H9 (cell line): Measurements from ENCODE around the gene ANTXR2. TPM values are rescaled to one million over a fixed set of nuclear protein-coding genes. Genes with fewer than 3 reads are reported as not detected.

Experiments used
- DNase-seq: peaks from one replicate; pipeline ENCODE4 v3.0.0-alpha.2; 2017
- H2AFZ ChIP-seq: one replicate; pipeline ENCODE4 v1.6.1; 2013; ENCODE audit warnings: mild to moderate bottlenecking, low read length, control low read depth, moderate library complexity
- H2AK5ac ChIP-seq: 2 replicates; pipeline ENCODE4 v1.6.1; 2013; ENCODE audit warnings: low read length, control low read depth, mixed read lengths; ENCODE audit not compliant: insufficient read length
- H2BK120ac ChIP-seq: one replicate; pipeline ENCODE4 v1.6.1; 2013; ENCODE audit warnings: low read depth, mild to moderate bottlenecking, low read length, control low read depth, inconsistent platforms; ENCODE audit not compliant: poor library complexity, severe bottlenecking
- H2BK12ac ChIP-seq: 2 replicates; pipeline ENCODE4 v1.6.1; 2013; ENCODE audit warnings: low read length, control low read depth, mixed read lengths, low read depth; ENCODE audit not compliant: insufficient read length
- H2BK15ac ChIP-seq: 2 replicates; pipeline ENCODE4 v1.6.1; 2013; ENCODE audit warnings: low read depth, low read length, control low read depth
- H2BK20ac ChIP-seq: one replicate; pipeline ENCODE4 v1.6.1; 2013; ENCODE audit warnings: low read depth, mild to moderate bottlenecking, low read length, control low read depth, inconsistent platforms; ENCODE audit not compliant: poor library complexity, severe bottlenecking
- H2BK5ac ChIP-seq: 2 replicates; pipeline ENCODE4 v1.6.1; 2013; ENCODE audit warnings: low read length, control low read depth, mixed read lengths; ENCODE audit not compliant: insufficient read length
- H3K14ac ChIP-seq: 2 replicates; pipeline ENCODE4 v1.6.1; 2013; ENCODE audit warnings: low read length, control low read depth; ENCODE audit not compliant: insufficient read depth
- H3K18ac ChIP-seq: 2 replicates; pipeline ENCODE4 v1.6.1; 2013; ENCODE audit warnings: low read depth, mild to moderate bottlenecking, mixed read lengths, low read length, control low read depth; ENCODE audit not compliant: insufficient read length
- H3K23ac ChIP-seq: 2 replicates; pipeline ENCODE4 v1.6.1; 2013; ENCODE audit warnings: low read length, control low read depth, mixed read lengths, low read depth; ENCODE audit not compliant: insufficient read length
- H3K23me2 ChIP-seq: 2 replicates; pipeline ENCODE4 v1.6.1; 2013; ENCODE audit warnings: low read depth, mild to moderate bottlenecking, mixed read lengths, low read length, control low read depth; ENCODE audit not compliant: insufficient read length, poor library complexity, severe bottlenecking
- H3K27ac ChIP-seq: 2 replicates; pipeline ENCODE4 v1.5.1; 2013; ENCODE audit warnings: low read length, control low read depth, mixed read lengths, low read depth; ENCODE audit not compliant: insufficient read length
- H3K27me3 ChIP-seq: 2 replicates; pipeline ENCODE4 v1.6.1; 2013; ENCODE audit warnings: low read length, control low read depth, inconsistent platforms; ENCODE audit not compliant: insufficient read depth
- H3K4ac ChIP-seq: 2 replicates; pipeline ENCODE4 v1.6.1; 2013; ENCODE audit warnings: low read depth, mild to moderate bottlenecking, control low read depth, inconsistent platforms, low read length, moderate library complexity
- H3K4me1 ChIP-seq: 2 replicates; pipeline ENCODE4 v1.6.1; 2013; ENCODE audit warnings: low read length, control low read depth, inconsistent platforms; ENCODE audit not compliant: insufficient read depth
- H3K4me2 ChIP-seq: 2 replicates; pipeline ENCODE4 v1.6.1; 2013; ENCODE audit warnings: low read length, control low read depth, mixed read lengths; ENCODE audit not compliant: insufficient read length, insufficient read depth
- H3K56ac ChIP-seq: 2 replicates; pipeline ENCODE4 v1.6.1; 2013; ENCODE audit warnings: low read depth, mild to moderate bottlenecking, mixed read lengths, low read length, control low read depth; ENCODE audit not compliant: insufficient read length
- H3K79me1 ChIP-seq: 2 replicates; pipeline ENCODE4 v1.6.1; 2013; ENCODE audit warnings: low read depth, mild to moderate bottlenecking, moderate library complexity, low read length, control low read depth, inconsistent platforms; ENCODE audit not compliant: insufficient read depth, poor library complexity, severe bottlenecking
- H3K79me2 ChIP-seq: 2 replicates; pipeline ENCODE4 v1.6.1; 2013; ENCODE audit warnings: low read length, control low read depth, inconsistent platforms; ENCODE audit not compliant: insufficient read depth
- H3K9ac ChIP-seq: 2 replicates; pipeline ENCODE4 v1.6.1; 2013; ENCODE audit warnings: low read length, control low read depth, mixed read lengths; ENCODE audit not compliant: insufficient read length; ENCODE audit errors: extremely low read depth
- H3K9me3 ChIP-seq: one replicate; pipeline ENCODE4 v1.6.1; 2013; ENCODE audit warnings: low read depth, low read length, inconsistent platforms; ENCODE audit not compliant: control insufficient read depth
- H3T11ph ChIP-seq: one replicate; pipeline ENCODE4 v1.6.1; 2013; ENCODE audit warnings: mild to moderate bottlenecking, low read length, control low read depth, inconsistent platforms
- H4K20me1 ChIP-seq: one replicate; pipeline ENCODE4 v1.6.1; 2013; ENCODE audit not compliant: control insufficient read depth, insufficient read length, insufficient read depth
- H4K5ac ChIP-seq: 2 replicates; pipeline ENCODE4 v1.6.1; 2013; ENCODE audit warnings: low read depth, mild to moderate bottlenecking, mixed read lengths, low read length, control low read depth; ENCODE audit not compliant: insufficient read length
- H4K8ac ChIP-seq: replicated peaks from 2 replicates; pipeline ENCODE4 v1.6.1; 2013; ENCODE audit warnings: low read length, control low read depth, mixed read lengths, low read depth; ENCODE audit not compliant: insufficient read length
- H4K91ac ChIP-seq: 2 replicates; pipeline ENCODE4 v1.6.1; 2013; ENCODE audit warnings: low read depth, mild to moderate bottlenecking, moderate library complexity, mixed read lengths, low read length, control low read depth; ENCODE audit not compliant: insufficient read length
- H3K27ac Mint-ChIP-seq, 3 experiments: 2 replicates in 2 of 3; 3 replicates in 1 of 3; pipeline ENCODE4 v1.8.0; 2020 to 2021; ENCODE audit warnings: mixed read lengths in 3 of 3, mild to moderate bottlenecking in 1 of 3, moderate library complexity in 1 of 3
- H3K27me3 Mint-ChIP-seq: 2 replicates; pipeline ENCODE4 v1.8.0; 2021; ENCODE audit warnings: low read depth, mild to moderate bottlenecking, moderate library complexity, mixed read lengths
- H3K36me3 Mint-ChIP-seq, 3 experiments: 2 replicates in 2 of 3; 3 replicates in 1 of 3; pipeline ENCODE4 v1.8.0; 2020 to 2021; ENCODE audit warnings: low read depth in 3 of 3, mixed read lengths in 3 of 3; ENCODE audit not compliant: insufficient read depth in 1 of 3
- H3K4me1 Mint-ChIP-seq, 2 experiments: 2 replicates each; pipeline ENCODE4 v1.8.0; 2020; ENCODE audit warnings: mixed read lengths in 2 of 2
- H3K4me3 Mint-ChIP-seq, 2 experiments: 2 replicates in 1 of 2; 3 replicates in 1 of 2; pipeline ENCODE4 v1.8.0; 2020 to 2021; ENCODE audit warnings: mild to moderate bottlenecking in 2 of 2, mixed read lengths in 2 of 2, moderate library complexity in 1 of 2
- H3K9me3 Mint-ChIP-seq, 2 experiments: 2 replicates in 1 of 2; 3 replicates in 1 of 2; pipeline ENCODE4 v1.8.0; 2020; ENCODE audit warnings: mild to moderate bottlenecking in 2 of 2, mixed read lengths in 2 of 2, moderate library complexity in 1 of 2
- total RNA-seq: library from RNA; stranded (reverse); gene quantifications from 2 replicates; pipeline ENCODE4 v1.2.1, GENCODE V29; 2021
- TF ChIP-seq, protein P1 (sequence below): fragments of 200-600 bp; sonication (generic); conservative IDR thresholded peaks from 3 replicates; pipeline ENCODE4 v1.8.0; 2021; ENCODE audit warnings: antibody characterized with exemption, mild to moderate bottlenecking

The ANTXR2 gene
- total RNA-seq, 1 experiment from 2014 or later, result 4.7 TPM

GRCh38 chr4:80101792-80102116, 28.7 kb upstream of the ANTXR2 start:
- Histone ChIP-seq H4K20me1 (no peaks in the 10 kb centered on the region), H3K9ac (no peak overlapping the region), H3K4me1 (no peaks in the 10 kb centered on the region), H4K91ac (no peak overlapping the region), H3T11ph (no peak overlapping the region), H3K4me2 (no peak overlapping the region), H2AFZ (no peak overlapping the region), H3K9me3 (no peaks in the 10 kb centered on the region), H2BK15ac (no peak overlapping the region), H2BK20ac (no peak overlapping the region), H2BK120ac (no peak overlapping the region), H3K79me1 (no peaks in the 10 kb centered on the region), H2AK5ac (no peak overlapping the region), H3K14ac (no peak overlapping the region), H3K23me2 (no peaks in the 10 kb centered on the region), H3K23ac (no peak overlapping the region), H2BK5ac (no peak overlapping the region), H3K79me2 (no peaks in the 10 kb centered on the region), H4K8ac (no peak overlapping the region), H2BK12ac (no peak overlapping the region), H4K5ac (no peak overlapping the region), H3K4ac (no peak overlapping the region), H3K18ac (no peak overlapping the region), H3K27me3 (no peaks in the 10 kb centered on the region), H3K56ac (no peak overlapping the region), H3K27ac (no peak overlapping the region)
- no peaks in the 10 kb centered on the region; the same call in 1 of the 2 replicates for H3K27me3 Mint-ChIP-seq
- TF ChIP-seq, protein P1, sequence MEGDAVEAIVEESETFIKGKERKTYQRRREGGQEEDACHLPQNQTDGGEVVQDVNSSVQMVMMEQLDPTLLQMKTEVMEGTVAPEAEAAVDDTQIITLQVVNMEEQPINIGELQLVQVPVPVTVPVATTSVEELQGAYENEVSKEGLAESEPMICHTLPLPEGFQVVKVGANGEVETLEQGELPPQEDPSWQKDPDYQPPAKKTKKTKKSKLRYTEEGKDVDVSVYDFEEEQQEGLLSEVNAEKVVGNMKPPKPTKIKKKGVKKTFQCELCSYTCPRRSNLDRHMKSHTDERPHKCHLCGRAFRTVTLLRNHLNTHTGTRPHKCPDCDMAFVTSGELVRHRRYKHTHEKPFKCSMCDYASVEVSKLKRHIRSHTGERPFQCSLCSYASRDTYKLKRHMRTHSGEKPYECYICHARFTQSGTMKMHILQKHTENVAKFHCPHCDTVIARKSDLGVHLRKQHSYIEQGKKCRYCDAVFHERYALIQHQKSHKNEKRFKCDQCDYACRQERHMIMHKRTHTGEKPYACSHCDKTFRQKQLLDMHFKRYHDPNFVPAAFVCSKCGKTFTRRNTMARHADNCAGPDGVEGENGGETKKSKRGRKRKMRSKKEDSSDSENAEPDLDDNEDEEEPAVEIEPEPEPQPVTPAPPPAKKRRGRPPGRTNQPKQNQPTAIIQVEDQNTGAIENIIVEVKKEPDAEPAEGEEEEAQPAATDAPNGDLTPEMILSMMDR, result no peak
- no peak for DNase-seq
- no peak overlapping the region for H3K27ac Mint-ChIP-seq
- H3K9me3 Mint-ChIP-seq, result peaks cover 3 to 5% of the 10 kb centered on the region in 2 experiments
- H3K4me1 Mint-ChIP-seq, result no peaks in the 10 kb centered on the region
- H3K36me3 Mint-ChIP-seq, result peaks cover 0 to 6% (median 0%) of the 10 kb centered on the region in 3 experiments; a peak in 2 of 7 replicates
- H3K4me3 Mint-ChIP-seq, result no peak overlapping the region
